ENCODE results near the gene APOBR. TPM values are rescaled to one million over a fixed set of nuclear protein-coding genes. Genes with fewer than 3 reads are reported as not detected.
A peak's percentile ranks its signal among the peaks of the same experiment; 100 is the strongest.

Gene APOBR
- total and polyA plus RNA-seq, 9 of the 15 experiments (the other 6 are each of a cell fraction or from before 2014, with no cell fraction given): 0.08 to 6.1 (median 2.8) TPM; not detected in 1

GRCh38 chr16:28491970-28492474 lies 2.4 kb upstream of the APOBR start, which contains the start of gene CLN3 (continued):
- TF ChIP-seq FOXP4 (CRISPR knock-in tag; IDR thresholded peaks at IDR 0.05; ENCODE audit: borderline replicate concordance) (no peak), MEF2A (IDR thresholded peaks at IDR 0.05; ENCODE audit: control insufficient read depth, low read depth, low read length) (no peak), CREB3L1 (IDR thresholded peaks at IDR 0.05; ENCODE audit: borderline replicate concordance, low read depth) (no peak), ATF3 (IDR thresholded peaks at IDR 0.05) (peak; percentile 43; the same call in 1 of the 2 replicates), ATF3 (CRISPR knock-in tag; conservative IDR thresholded peaks at IDR 0.05) (no peak), REST (IDR thresholded peaks at IDR 0.05; ENCODE audit: borderline replicate concordance) (peak; percentile 95), REST (CRISPR knock-in tag; IDR thresholded peaks at IDR 0.05; ENCODE audit: low read depth) (no peak), AFF1 (IDR thresholded peaks at IDR 0.05; ENCODE audit: low read depth in 1 of 2, partially characterized antibody in 2 of 2) (peak in 1 of 2 experiments; percentile 94), ZFX (CRISPR knock-in tag; IDR thresholded peaks at IDR 0.05) (peak; percentile 91)
